CD14-positive monocyte (primary cell): ENCODE results near the gene PRICKLE1. TPM values are rescaled to one million over a fixed set of nuclear protein-coding genes. Genes with fewer than 3 reads are reported as not detected.

Experiments used
- DNase-seq, 3 donors: peaks; one replicate each; pipeline ENCODE4 v3.0.0-alpha.2; 2011 to 2022
- H2AFZ ChIP-seq: 2 replicates; pipeline ENCODE4 v1.6.0; 2012; ENCODE audit warnings: mild to moderate bottlenecking, low read depth, low read length, inconsistent platforms; ENCODE audit not compliant: insufficient read depth, poor library complexity, severe bottlenecking
- H3K27ac ChIP-seq, 2 donors: 1 replicate in 1 of 2; 2 replicates in 1 of 2; pipeline ENCODE4 v1.5.1; 2012 to 2013; ENCODE audit warnings: low read length in 2 of 2, control low read depth in 1 of 2, inconsistent platforms in 1 of 2, low read depth in 1 of 2, mild to moderate bottlenecking in 1 of 2
- H3K27me3 ChIP-seq, 2 donors: one replicate each; pipeline versions ENCODE4 v1.6.0 to v1.6.1; 2011 to 2013; ENCODE audit warnings: low read length in 2 of 2; ENCODE audit not compliant: control insufficient read depth in 2 of 2, insufficient read depth in 2 of 2
- H3K36me3 ChIP-seq, 2 donors: replicated peaks in 1 of 2; 1 replicate in 1 of 2; 2 replicates in 1 of 2; pipeline versions ENCODE4 v1.5.1 to v1.6.1; 2012 to 2013; ENCODE audit warnings: low read length in 2 of 2, control low read depth in 1 of 2, inconsistent platforms in 1 of 2, mild to moderate bottlenecking in 1 of 2; ENCODE audit not compliant: insufficient read depth in 2 of 2, control insufficient read depth in 1 of 2
- H3K4me1 ChIP-seq, 2 donors: 1 replicate in 1 of 2; 2 replicates in 1 of 2; pipeline versions ENCODE4 v1.5.1 to v1.6.1; 2012 to 2013; ENCODE audit warnings: low read length in 2 of 2, control low read depth in 1 of 2, inconsistent platforms in 1 of 2, mild to moderate bottlenecking in 1 of 2, moderate library complexity in 1 of 2; ENCODE audit not compliant: insufficient read depth in 2 of 2, control insufficient read depth in 1 of 2
- H3K4me2 ChIP-seq: replicated peaks from 2 replicates; pipeline ENCODE3; 2012; ENCODE audit warnings: low read length, moderate library complexity, mild to moderate bottlenecking; ENCODE audit not compliant: poor library complexity, severe bottlenecking; ENCODE audit errors: extremely low read depth
- H3K4me3 ChIP-seq, 3 experiments: fragments of 200-600 bp in 1 of 3; sonication (generic) in 1 of 3; replicated peaks in 1 of 3; 1 replicate in 2 of 3; 2 replicates in 1 of 3; pipeline ENCODE4 v1.5.1; 2011 to 2013; ENCODE audit warnings: low read length in 3 of 3, mild to moderate bottlenecking in 3 of 3, control low read depth in 2 of 3, low read depth in 2 of 3, inconsistent platforms in 1 of 3, moderate library complexity in 1 of 3
- H3K79me2 ChIP-seq: 2 replicates; pipeline ENCODE4 v1.6.0; 2012; ENCODE audit warnings: mild to moderate bottlenecking, control low read depth, inconsistent platforms, low read length, moderate library complexity; ENCODE audit not compliant: insufficient read depth
- H3K9ac ChIP-seq: 2 replicates; pipeline ENCODE4 v1.6.0; 2017; ENCODE audit warnings: low read length, mild to moderate bottlenecking; ENCODE audit not compliant: insufficient read depth, poor library complexity, severe bottlenecking
- H3K9me3 ChIP-seq, 2 donors: replicated peaks in 1 of 2; 1 replicate in 1 of 2; 2 replicates in 1 of 2; pipeline versions ENCODE4 v1.5.1 to v1.6.1; 2012 to 2013; ENCODE audit warnings: low read length in 2 of 2, control low read depth in 1 of 2; ENCODE audit not compliant: control insufficient read depth in 1 of 2, insufficient read depth in 1 of 2
- H4K20me1 ChIP-seq: 2 replicates; pipeline ENCODE4 v1.6.0; 2012; ENCODE audit warnings: mild to moderate bottlenecking, low read length, control low read depth, moderate library complexity; ENCODE audit not compliant: insufficient read depth
- H3K27ac Mint-ChIP-seq, 7 donors: one replicate each; pipeline ENCODE4 v1.8.0; 2020; ENCODE audit warnings: mild to moderate bottlenecking in 7 of 7, mixed read lengths in 7 of 7, moderate library complexity in 6 of 7, inconsistent platforms in 2 of 7
- H3K27me3 Mint-ChIP-seq, 3 donors: one replicate each; pipeline ENCODE4 v1.8.0; 2021 to 2022; ENCODE audit warnings: low read depth in 3 of 3, mild to moderate bottlenecking in 3 of 3, mixed read lengths in 3 of 3, moderate library complexity in 3 of 3, inconsistent platforms in 1 of 3
- H3K36me3 Mint-ChIP-seq, 2 donors: one replicate each; pipeline ENCODE4 v1.8.0; 2020; ENCODE audit warnings: mixed read lengths in 2 of 2, inconsistent platforms in 1 of 2, mild to moderate bottlenecking in 1 of 2
- H3K4me1 Mint-ChIP-seq: one replicate; pipeline ENCODE4 v1.8.0; 2020; ENCODE audit warnings: mild to moderate bottlenecking, mixed read lengths
- H3K4me3 Mint-ChIP-seq, 2 donors: one replicate each; pipeline ENCODE4 v1.8.0; 2020; ENCODE audit warnings: mild to moderate bottlenecking in 2 of 2, mixed read lengths in 2 of 2, moderate library complexity in 1 of 2
- H3K9me3 Mint-ChIP-seq, 7 donors: one replicate each; pipeline ENCODE4 v1.8.0; 2020 to 2022; ENCODE audit warnings: mixed read lengths in 7 of 7, mild to moderate bottlenecking in 6 of 7, moderate library complexity in 6 of 7, inconsistent platforms in 2 of 7
- WGBS: methylation state at CpG from one replicate; pipeline ENCODE4 v1.1.5; 2013; ENCODE audit warnings: missing lambda C conversion rate; ENCODE audit not compliant: insufficient coverage; 5-methylcytosine and 5-hydroxymethylcytosine counted together
- intact Hi-C, 2 donors: fragments of 100-400 bp; cut with micrococcal nuclease; formaldehyde crosslinking; loops; one replicate each; pipeline versions ENCODE4 v1.15.0 to v1.15.1; 2023
- polyA plus RNA-seq, 3 donors: library from polyadenylated mRNA; depleted of rRNA in 1 of 3; unstranded in 2 of 3; stranded (reverse) in 1 of 3; fragments of 300-500 nt in 2 of 3; fragments of >200 nt in 1 of 3; fragmentation: Illumina TruSeq in 2 of 3; gene quantifications; 1 replicate in 2 of 3; 2 replicates in 1 of 3; pipeline ENCODE4 v1.2.3, GENCODE V29; 2012 to 2021
- TF ChIP-seq, protein P1 (sequence below): fragments of 200-600 bp; IDR thresholded peaks from one replicate; pipeline ENCODE4 v1.8.0; 2022; ENCODE audit warnings: antibody characterized with exemption, mild to moderate bottlenecking

Gene PRICKLE1
- polyA plus RNA-seq, 3 donors: 1.3 to 5.1 (median 2.6) TPM

GRCh38 chr12:42557586-42558172 lies 31.9 kb downstream of the PRICKLE1 start:
- Histone ChIP-seq H3K27ac (no peak overlapping the region), H3K79me2 (no peaks in the 10 kb centered on the region), H3K9me3 (no peaks in the 10 kb centered on the region), H3K4me2 (no peak overlapping the region), H3K27me3 (peaks cover 0 to 2% of the 10 kb centered on the region in 2 donors), H3K36me3 (no peaks in the 10 kb centered on the region), H3K9ac (no peak overlapping the region), H2AFZ (no peak overlapping the region), H3K4me3 (no peak overlapping the region), H4K20me1 (no peaks in the 10 kb centered on the region), H3K4me1 (no peaks in the 10 kb centered on the region)
- Mint-ChIP-seq H3K36me3 (no peaks in the 10 kb centered on the region), H3K9me3 (peaks cover 0 to 3% (median 0%) of the 10 kb centered on the region in 7 donors), H3K27ac (no peak overlapping the region), H3K27me3 (peaks cover 0 to 3% (median 1%) of the 10 kb centered on the region in 3 donors), H3K4me3 (no peak overlapping the region), H3K4me1 (no peaks in the 10 kb centered on the region)
- TF ChIP-seq, protein P1, sequence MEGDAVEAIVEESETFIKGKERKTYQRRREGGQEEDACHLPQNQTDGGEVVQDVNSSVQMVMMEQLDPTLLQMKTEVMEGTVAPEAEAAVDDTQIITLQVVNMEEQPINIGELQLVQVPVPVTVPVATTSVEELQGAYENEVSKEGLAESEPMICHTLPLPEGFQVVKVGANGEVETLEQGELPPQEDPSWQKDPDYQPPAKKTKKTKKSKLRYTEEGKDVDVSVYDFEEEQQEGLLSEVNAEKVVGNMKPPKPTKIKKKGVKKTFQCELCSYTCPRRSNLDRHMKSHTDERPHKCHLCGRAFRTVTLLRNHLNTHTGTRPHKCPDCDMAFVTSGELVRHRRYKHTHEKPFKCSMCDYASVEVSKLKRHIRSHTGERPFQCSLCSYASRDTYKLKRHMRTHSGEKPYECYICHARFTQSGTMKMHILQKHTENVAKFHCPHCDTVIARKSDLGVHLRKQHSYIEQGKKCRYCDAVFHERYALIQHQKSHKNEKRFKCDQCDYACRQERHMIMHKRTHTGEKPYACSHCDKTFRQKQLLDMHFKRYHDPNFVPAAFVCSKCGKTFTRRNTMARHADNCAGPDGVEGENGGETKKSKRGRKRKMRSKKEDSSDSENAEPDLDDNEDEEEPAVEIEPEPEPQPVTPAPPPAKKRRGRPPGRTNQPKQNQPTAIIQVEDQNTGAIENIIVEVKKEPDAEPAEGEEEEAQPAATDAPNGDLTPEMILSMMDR: no peak
- intact Hi-C loops: no loop called here
- WGBS: no CpG with 5 or more reads among the region's 3 CpGs
- no peak for DNase-seq

DNA sequence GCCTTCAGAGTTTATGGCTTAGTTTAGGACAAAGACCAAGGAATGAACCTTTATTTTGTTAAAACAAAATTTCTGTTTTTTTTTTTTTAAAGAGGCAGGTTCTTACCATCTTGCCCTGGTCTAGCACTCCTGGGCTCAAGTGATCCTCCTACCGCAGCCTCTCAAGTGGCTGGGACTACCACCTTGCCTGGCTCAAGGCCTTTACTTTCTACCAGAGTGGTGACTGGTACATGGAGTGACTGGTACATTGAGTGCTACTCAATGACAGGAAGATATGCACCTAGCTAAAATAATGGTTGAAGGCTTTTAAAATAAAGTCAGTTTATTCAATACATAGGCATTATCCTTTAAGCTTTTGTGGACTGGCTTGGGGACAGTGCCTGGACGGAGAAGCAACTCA lies 32.6 kb downstream of the PRICKLE1 start:
- WGBS: 100% methylated on average over 1 of the region's 2 CpGs
- Histone ChIP-seq H3K9me3 (no peaks in the 10 kb centered on the region), H3K4me1 (no peaks in the 10 kb centered on the region), H3K27ac (no peak overlapping the region), H3K4me3 (no peak overlapping the region), H3K4me2 (no peak overlapping the region), H4K20me1 (no peaks in the 10 kb centered on the region), H2AFZ (no peak overlapping the region), H3K9ac (no peak overlapping the region), H3K36me3 (no peaks in the 10 kb centered on the region), H3K27me3 (peaks cover 0 to 2% of the 10 kb centered on the region in 2 donors), H3K79me2 (no peaks in the 10 kb centered on the region)
- H3K36me3 Mint-ChIP-seq: no peaks in the 10 kb centered on the region
- TF ChIP-seq, protein P1: no peak
- no peaks in the 10 kb centered on the region for H3K4me1 Mint-ChIP-seq
- peaks cover 0 to 6% (median 1%) of the 10 kb centered on the region in 3 donors for H3K27me3 Mint-ChIP-seq
- no peak overlapping the region for H3K4me3 Mint-ChIP-seq
- intact Hi-C loops: no loop called here
- peaks cover 0 to 3% (median 0%) of the 10 kb centered on the region in 7 donors for H3K9me3 Mint-ChIP-seq
- no peak overlapping the region for H3K27ac Mint-ChIP-seq
- DNase-seq: no peak
